GM18951 (cell line): ENCODE results near the gene TMTC2.

ENCODE experiments used
- POLR2A ChIP-seq: IDR thresholded peaks from 4 replicates; pipeline ENCODE4 v1.6.1; 2011; ENCODE audit warnings: mild to moderate bottlenecking; ENCODE audit not compliant: insufficient read length, insufficient read depth; ENCODE audit errors: extremely low read depth
- in situ Hi-C: fragments of 300-500 bp; cut with MboI; formaldehyde crosslinking; loops from one replicate; pipeline ENCODE4 v1.12.0; 2022; ENCODE audit warnings: low sequenced_read_pairs, mixed read lengths, inconsistent platforms; ENCODE audit not compliant: unreplicated experiment

Gene TMTC2

DNA sequence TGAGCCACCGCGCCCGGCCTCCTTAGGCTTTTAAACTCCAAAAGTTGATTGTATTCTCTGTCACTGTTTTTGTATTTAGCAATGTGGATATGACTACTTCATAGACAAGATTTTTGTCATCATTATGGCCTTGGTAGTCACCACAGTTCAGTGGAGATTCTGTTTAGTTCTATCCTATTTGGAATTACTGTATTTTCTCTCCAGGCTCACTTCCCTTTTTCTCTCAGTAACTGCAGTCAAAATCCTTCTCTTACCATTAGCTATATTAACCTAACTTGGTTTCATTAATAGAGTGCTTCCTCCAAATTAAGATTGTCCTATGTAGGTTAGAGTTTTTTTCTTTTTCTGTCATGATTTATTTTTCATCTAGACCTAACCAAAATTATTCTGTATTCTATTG lies 283.9 kb downstream of the TMTC2 start:
- in situ Hi-C loops, result no loop called here
- TF ChIP-seq POLR2A, result no peak

DNA sequence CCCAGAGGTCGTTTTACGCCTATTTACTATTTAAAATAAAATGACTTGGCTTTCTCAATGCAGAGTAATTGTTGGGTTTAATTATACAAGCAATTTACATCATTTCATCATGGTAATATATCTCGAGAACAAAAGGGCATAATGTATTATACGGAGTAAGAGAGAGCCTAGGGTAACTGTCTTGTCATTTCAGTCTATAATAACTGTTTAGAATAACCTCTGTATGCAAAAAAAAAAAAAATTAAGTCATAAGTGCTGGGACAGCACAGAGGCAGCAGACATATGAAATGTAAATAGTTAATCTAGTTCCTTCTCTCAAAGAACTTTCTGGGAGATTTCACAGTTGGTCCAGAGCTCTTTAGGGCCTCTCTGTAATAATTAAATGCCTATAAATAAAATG lies 284.9 kb downstream of the TMTC2 start:
- in situ Hi-C loops, result no loop called here
- TF ChIP-seq POLR2A, result no peak

GRCh38 chr12:82972624-82973023 lies 285.9 kb downstream of the TMTC2 start:
- no peak for TF ChIP-seq POLR2A
- in situ Hi-C loops, result no loop called here

- TF ChIP-seq POLR2A, result no peak
- in situ Hi-C loops, result no loop called here
These were observed 286.9 kb downstream of the TMTC2 start for GRCh38 chr12:82973592-82973991.

DNA sequence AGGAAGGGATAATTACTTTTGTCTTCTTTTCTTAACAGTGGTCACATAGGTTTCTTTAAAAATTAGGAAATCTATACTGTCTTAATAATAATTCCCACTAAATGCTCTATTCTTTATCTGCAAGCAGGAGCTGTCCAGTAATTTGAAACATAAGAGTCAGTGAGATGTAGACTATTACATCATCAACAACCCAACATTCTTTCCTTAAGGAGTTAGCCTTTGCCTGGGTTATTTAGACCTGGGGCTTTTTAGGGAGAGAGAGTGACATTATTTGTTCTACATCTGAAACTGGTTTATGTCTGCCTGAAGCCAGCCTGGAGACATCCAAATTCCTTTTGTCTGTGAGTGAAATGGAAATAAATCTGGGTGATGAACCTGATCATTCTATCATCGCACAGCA lies 294.4 kb downstream of the TMTC2 start:
- TF ChIP-seq POLR2A, result no peak
- in situ Hi-C loops, result no loop called here

DNA sequence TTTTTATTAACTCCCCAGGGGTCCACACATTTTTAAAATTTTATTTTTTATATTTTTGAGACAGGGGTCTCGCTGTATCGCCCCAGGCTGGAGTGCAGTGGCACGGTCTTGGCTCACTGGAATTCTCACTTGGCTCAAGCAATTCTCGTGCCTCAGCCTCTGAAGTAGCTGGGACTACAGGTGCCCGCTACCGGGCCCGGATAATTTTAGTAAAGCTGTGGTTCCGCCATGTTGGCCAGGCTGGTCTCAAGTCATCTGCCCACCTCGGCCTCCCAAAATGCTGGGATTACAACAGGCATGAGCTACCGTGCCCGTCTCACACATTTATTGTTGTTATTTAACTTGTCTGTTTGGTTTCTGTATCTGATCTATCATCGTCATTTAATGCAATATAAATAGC lies 307.4 kb downstream of the TMTC2 start:
- no peak for TF ChIP-seq POLR2A
- in situ Hi-C loops, result no loop called here

- TF ChIP-seq POLR2A, result no peak
- in situ Hi-C loops, result no loop called here
These were observed 309.6 kb downstream of the TMTC2 start for GRCh38 chr12:82996168-82996812.

DNA sequence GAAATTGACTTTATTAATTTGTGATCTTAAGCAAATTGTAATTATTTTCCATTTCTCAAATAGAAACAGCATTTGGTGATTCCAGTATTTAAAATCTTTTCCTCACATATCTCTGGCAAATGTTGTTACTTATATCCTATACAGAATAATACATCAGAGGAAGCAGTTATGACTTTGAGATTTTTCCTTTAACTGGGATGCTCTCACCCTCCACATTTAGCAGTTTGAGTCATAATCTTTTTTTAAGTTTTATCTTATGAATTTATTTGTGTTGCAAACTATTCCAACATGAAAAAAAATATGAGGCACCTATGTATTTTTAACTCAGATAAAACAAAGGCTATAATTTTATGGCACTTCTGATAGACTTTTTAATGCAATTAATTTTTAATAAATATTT lies 311.8 kb downstream of the TMTC2 start:
- in situ Hi-C loops, result no loop called here
- TF ChIP-seq POLR2A, result no peak

DNA sequence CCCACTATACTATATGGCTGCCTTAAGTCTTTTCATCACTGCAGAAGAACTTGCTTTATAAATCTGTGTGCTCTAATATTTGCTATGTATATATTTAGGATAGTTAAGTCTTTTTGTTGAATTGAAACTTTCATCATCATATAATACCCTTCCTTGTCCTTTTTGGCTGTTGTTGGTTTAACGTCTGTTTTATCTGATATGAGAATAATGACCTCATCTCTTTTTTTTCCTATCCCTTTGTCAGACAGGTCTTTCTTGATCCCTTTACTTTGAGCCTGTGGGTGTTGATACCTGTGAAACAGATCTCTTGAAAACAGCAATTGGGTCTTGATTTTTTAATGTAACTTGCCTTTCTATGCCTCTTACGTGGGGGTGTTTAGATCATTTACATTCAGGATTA lies 316.3 kb downstream of the TMTC2 start:
- in situ Hi-C loops, result no loop called here
- no peak for TF ChIP-seq POLR2A

GRCh38 chr12:83005534-83006197 lies 319.0 kb downstream of the TMTC2 start:
- no peak for TF ChIP-seq POLR2A
- in situ Hi-C loops, result no loop called here

- in situ Hi-C loops, result no loop called here
- TF ChIP-seq POLR2A, result no peak
These were observed 322.0 kb downstream of the TMTC2 start for GRCh38 chr12:83008703-83009102.

GRCh38 chr12:83010169-83010804 lies 323.6 kb downstream of the TMTC2 start:
- TF ChIP-seq POLR2A, result no peak

GRCh38 chr12:83015390-83016217 lies 328.9 kb downstream of the TMTC2 start:
- in situ Hi-C loops, result no loop called here
- TF ChIP-seq POLR2A, result no peak

More at GRCh38 chr12:83010169-83010804, 323.6 kb downstream of the TMTC2 start:
- in situ Hi-C loops, result no loop called here
